Nephron progenitor cell (in vitro differentiated cells): Measurements from ENCODE around the gene NLGN1.
A peak's percentile ranks its signal among the peaks of the same experiment; 100 is the strongest.

Experiments used
- DNase-seq: peaks from one replicate; pipeline ENCODE4 v3.0.0; 2021
- H3K27ac Mint-ChIP-seq: 2 replicates; pipeline ENCODE4 v1.8.0; 2021; ENCODE audit warnings: mild to moderate bottlenecking, moderate library complexity, mixed read lengths
- H3K27me3 Mint-ChIP-seq: 2 replicates; pipeline ENCODE4 v1.8.0; 2021; ENCODE audit warnings: mild to moderate bottlenecking, low read depth, mixed read lengths; ENCODE audit not compliant: poor library complexity
- H3K36me3 Mint-ChIP-seq: 2 replicates; pipeline ENCODE4 v1.8.0; 2021; ENCODE audit warnings: low read depth, mixed read lengths
- H3K4me1 Mint-ChIP-seq: 2 replicates; pipeline ENCODE4 v1.8.0; 2021; ENCODE audit warnings: mixed read lengths
- H3K4me3 Mint-ChIP-seq: 2 replicates; pipeline ENCODE4 v1.8.0; 2021; ENCODE audit warnings: mild to moderate bottlenecking, moderate library complexity, mixed read lengths
- H3K9me3 Mint-ChIP-seq: 2 replicates; pipeline ENCODE4 v1.8.0; 2021; ENCODE audit warnings: mild to moderate bottlenecking, moderate library complexity, mixed read lengths
- CTCF ChIP-seq: fragments of 200-600 bp; sonication (generic); IDR thresholded peaks from 2 replicates; pipeline ENCODE4 v1.5.0; 2021; ENCODE audit warnings: antibody characterized with exemption

NLGN1 gene

GRCh38 chr3:173901649-173902048, 504.1 kb downstream of the NLGN1 start:
- H3K4me1 Mint-ChIP-seq, result peaks cover 9% of the 10 kb centered on the region
- no peak for DNase-seq
- no peak overlapping the region for H3K4me3 Mint-ChIP-seq
- H3K9me3 Mint-ChIP-seq, result no peaks in the 10 kb centered on the region
- TF ChIP-seq CTCF, result no peak
- H3K36me3 Mint-ChIP-seq, result no peaks in the 10 kb centered on the region
- no peaks in the 10 kb centered on the region for H3K27me3 Mint-ChIP-seq
- H3K27ac Mint-ChIP-seq, result no peak overlapping the region

GRCh38 chr3:173902401-173902800, 504.9 kb downstream of the NLGN1 start:
- no peak overlapping the region for H3K4me3 Mint-ChIP-seq

GRCh38 chr3:173902871-173903270, 505.3 kb downstream of the NLGN1 start:
- no peak for DNase-seq
- peak overlapping the region; percentile 55 for H3K27ac Mint-ChIP-seq
- no peak overlapping the region for H3K4me3 Mint-ChIP-seq
- no peak for TF ChIP-seq CTCF
- H3K36me3 Mint-ChIP-seq, result no peaks in the 10 kb centered on the region
- H3K4me1 Mint-ChIP-seq, result peaks cover 9% of the 10 kb centered on the region
- H3K9me3 Mint-ChIP-seq, result no peaks in the 10 kb centered on the region
- no peaks in the 10 kb centered on the region for H3K27me3 Mint-ChIP-seq

More at GRCh38 chr3:173902401-173902800, 504.9 kb downstream of the NLGN1 start:
- Mint-ChIP-seq H3K36me3 (no peaks in the 10 kb centered on the region), H3K27me3 (no peaks in the 10 kb centered on the region), H3K27ac (no peak overlapping the region), H3K4me1 (peaks cover 9% of the 10 kb centered on the region), H3K9me3 (no peaks in the 10 kb centered on the region)
- TF ChIP-seq CTCF, result no peak
- DNase-seq, result no peak

- no peak for DNase-seq
- Mint-ChIP-seq H3K4me1 (peaks cover 9% of the 10 kb centered on the region), H3K36me3 (no peaks in the 10 kb centered on the region), H3K27ac (no peak overlapping the region), H3K4me3 (no peak overlapping the region), H3K27me3 (no peaks in the 10 kb centered on the region), H3K9me3 (no peaks in the 10 kb centered on the region)
- no peak for TF ChIP-seq CTCF
Measured at GRCh38 chr3:173905381-173905780, 507.8 kb downstream of the NLGN1 start.

- DNase-seq, result no peak
- peaks cover 31% of the 10 kb centered on the region for H3K4me1 Mint-ChIP-seq
- no peaks in the 10 kb centered on the region for H3K36me3 Mint-ChIP-seq
- H3K4me3 Mint-ChIP-seq, result no peak overlapping the region
- no peak overlapping the region for H3K27ac Mint-ChIP-seq
- peaks cover 2% of the 10 kb centered on the region for H3K27me3 Mint-ChIP-seq
- no peaks in the 10 kb centered on the region for H3K9me3 Mint-ChIP-seq
- TF ChIP-seq CTCF, result no peak
Measured at GRCh38 chr3:173911446-173911845, 513.9 kb downstream of the NLGN1 start.

GRCh38 chr3:173912126-173912525, 514.6 kb downstream of the NLGN1 start:
- Mint-ChIP-seq H3K36me3 (no peaks in the 10 kb centered on the region), H3K4me3 (no peak overlapping the region), H3K4me1 (peaks cover 31% of the 10 kb centered on the region), H3K27me3 (peaks cover 2% of the 10 kb centered on the region), H3K27ac (no peak overlapping the region), H3K9me3 (no peaks in the 10 kb centered on the region)
- DNase-seq, result no peak
- no peak for TF ChIP-seq CTCF
